Embryonic facial prominence (tissue), 1 donor: ENCODE data around the gene TJP3.

Experiments
- DNase-seq: peaks from one replicate; pipeline ENCODE4 v3.0.0-alpha.2; 2016; ENCODE audit errors: extremely low spot score

The TJP3 gene

GRCh38 chr19:3716147-3716668, 8.0 kb downstream of the TJP3 start:
- DNase-seq = no peak

- no peak for DNase-seq
Measured at GRCh38 chr19:3719868-3720267, 11.7 kb downstream of the TJP3 start.

GRCh38 chr19:3720349-3720917, 12.2 kb downstream of the TJP3 start:
- DNase-seq = no peak

GRCh38 chr19:3721131-3721886, 13.1 kb downstream of the TJP3 start:
- no peak for DNase-seq

- DNase-seq = no peak
Measured at GRCh38 chr19:3721887-3722442, 13.8 kb downstream of the TJP3 start.

- no peak for DNase-seq
Measured at GRCh38 chr19:3722443-3723109, 14.4 kb downstream of the TJP3 start.

GRCh38 chr19:3723110-3723488, 14.9 kb downstream of the TJP3 start:
- no peak for DNase-seq

- DNase-seq = no peak
Measured at GRCh38 chr19:3723883-3724282, 15.7 kb downstream of the TJP3 start.

GRCh38 chr19:3725121-3725520, 16.9 kb downstream of the TJP3 start:
- DNase-seq = no peak

- no peak for DNase-seq
Measured at GRCh38 chr19:3725640-3726310, 17.6 kb downstream of the TJP3 start.

GRCh38 chr19:3730457-3730958, 22.3 kb downstream of the TJP3 start:
- DNase-seq = no peak

- no peak for DNase-seq
Measured at GRCh38 chr19:3732108-3732507, 23.9 kb downstream of the TJP3 start.

- no peak for DNase-seq
Measured at GRCh38 chr19:3733549-3734309, 25.5 kb downstream of the TJP3 start.

- DNase-seq = no peak
Measured at GRCh38 chr19:3734310-3734600, 26.1 kb downstream of the TJP3 start.

- DNase-seq = no peak
Measured at GRCh38 chr19:3736106-3736724, 28.0 kb downstream of the TJP3 start.

- no peak for DNase-seq
Measured at GRCh38 chr19:3737487-3738205, 29.5 kb downstream of the TJP3 start.

- no peak for DNase-seq
Measured at GRCh38 chr19:3738477-3739220, 30.5 kb downstream of the TJP3 start.

- no peak for DNase-seq
Measured at GRCh38 chr19:3740431-3740830, 32.2 kb downstream of the TJP3 start.

GRCh38 chr19:3743486-3743885, 35.3 kb downstream of the TJP3 start:
- no peak for DNase-seq
